Lower lobe of right lung (tissue), 2 donors: ENCODE data around the gene LMO1. TPM values are rescaled to one million over a fixed set of nuclear protein-coding genes. Genes with fewer than 3 reads are reported as not detected.

ENCODE experiments used
- ATAC-seq, 2 donors: fragments of 200-7000 bp; cut with Tn5 transposase; one replicate each; pipeline ENCODE4 v1.9.1; 2020 to 2022; ENCODE audit warnings: mild to moderate bottlenecking in 2 of 2, moderate library complexity in 2 of 2
- DNase-seq: peaks from one replicate; pipeline ENCODE4 v3.0.0-alpha.2; 2020
- H3K27ac ChIP-seq: fragments of 200-600 bp; one replicate; pipeline ENCODE4 v1.8.0; 2022
- H3K27me3 ChIP-seq: fragments of 200-600 bp; one replicate; pipeline ENCODE4 v1.8.0; 2022; ENCODE audit warnings: low read depth
- H3K36me3 ChIP-seq: fragments of 200-600 bp; one replicate; pipeline ENCODE4 v1.8.0; 2022; ENCODE audit warnings: mild to moderate bottlenecking
- H3K4me1 ChIP-seq: fragments of 200-600 bp; one replicate; pipeline ENCODE4 v1.8.0; 2022
- H3K4me3 ChIP-seq: fragments of 200-600 bp; one replicate; pipeline ENCODE4 v1.8.0; 2022; ENCODE audit warnings: mild to moderate bottlenecking
- H3K9me3 ChIP-seq: fragments of 200-600 bp; one replicate; pipeline ENCODE4 v1.8.0; 2022
- CTCF ChIP-seq: fragments of 200-600 bp; IDR thresholded peaks from one replicate; pipeline ENCODE4 v1.8.0; 2022; ENCODE audit warnings: antibody characterized with exemption, mild to moderate bottlenecking
- intact Hi-C: fragments of 100-400 bp; cut with DNase I; formaldehyde crosslinking; loops from one replicate; pipeline ENCODE4 v1.11.0; 2022
- total RNA-seq: library from RNA; stranded (reverse); fragmentation: NEBNext Ultra II Directional; extraction: Animal tissue kit (Norgen Biotek cat#: 25700); gene quantifications from one replicate; pipeline ENCODE4 v1.2.1, GENCODE V29; 2021
- donor health status: DM: no; HTN: yes; CAD: no; lungs with severe emphysema.

The LMO1 gene
- total RNA-seq, 1 donor from 2014 or later = not detected

GRCh38 chr11:8262552-8263108, 1.0 kb downstream of the LMO1 start:
- Histone ChIP-seq H3K36me3 (no peaks in the 10 kb centered on the region), H3K4me3 (peak overlapping the region; percentile 54), H3K4me1 (peaks cover 20% of the 10 kb centered on the region), H3K27me3 (peaks cover 76% of the 10 kb centered on the region), H3K27ac (no peak overlapping the region), H3K9me3 (no peaks in the 10 kb centered on the region)
- TF ChIP-seq CTCF = no peak
- intact Hi-C loops = no loop called here
- DNase-seq (peak; percentile 49), ATAC-seq (peak; percentile 50 to 51)

- Histone ChIP-seq H3K27ac (no peak overlapping the region), H3K36me3 (no peaks in the 10 kb centered on the region), H3K9me3 (no peaks in the 10 kb centered on the region), H3K27me3 (peaks cover 70% of the 10 kb centered on the region), H3K4me3 (peak overlapping the region; percentile 54), H3K4me1 (peaks cover 18% of the 10 kb centered on the region)
- ATAC-seq (no peak), DNase-seq (peak; percentile 28)
- TF ChIP-seq CTCF = no peak
- intact Hi-C loops = no loop called here
Observed at GRCh38 chr11:8261921-8262551, 1.6 kb downstream of the LMO1 start.

GRCh38 chr11:8261291-8261690, 2.4 kb downstream of the LMO1 start:
- Histone ChIP-seq H3K4me1 (peaks cover 18% of the 10 kb centered on the region), H3K36me3 (no peaks in the 10 kb centered on the region), H3K27ac (no peak overlapping the region), H3K4me3 (no peak overlapping the region), H3K9me3 (no peaks in the 10 kb centered on the region), H3K27me3 (peaks cover 63% of the 10 kb centered on the region)
- TF ChIP-seq CTCF = no peak
- DNase-seq (no peak), ATAC-seq (no peak)
- intact Hi-C loops = no loop called here

GRCh38 chr11:8260202-8260966, 3.3 kb downstream of the LMO1 start:
- intact Hi-C loops = no loop called here
- Histone ChIP-seq H3K4me3 (no peak overlapping the region), H3K9me3 (no peaks in the 10 kb centered on the region), H3K27ac (no peak overlapping the region), H3K36me3 (no peaks in the 10 kb centered on the region), H3K4me1 (peaks cover 18% of the 10 kb centered on the region), H3K27me3 (peaks cover 55% of the 10 kb centered on the region)
- TF ChIP-seq CTCF = no peak
- DNase-seq (peak; percentile 6), ATAC-seq (no peak)

GRCh38 chr11:8259306-8259959, 4.2 kb downstream of the LMO1 start:
- intact Hi-C loops = no loop called here
- Histone ChIP-seq H3K36me3 (no peaks in the 10 kb centered on the region), H3K27me3 (peaks cover 45% of the 10 kb centered on the region), H3K27ac (no peak overlapping the region), H3K4me3 (no peak overlapping the region), H3K4me1 (peaks cover 18% of the 10 kb centered on the region), H3K9me3 (no peaks in the 10 kb centered on the region)
- ATAC-seq (no peak), DNase-seq (peak; percentile 23)
- TF ChIP-seq CTCF = no peak
